Measurements from ENCODE around the gene EFNB3. TPM values are rescaled to one million over a fixed set of nuclear protein-coding genes. Genes with fewer than 3 reads are reported as not detected.

Gene EFNB3
- polyA plus RNA-seq, 1 donor from 2014 or later = 36.4 TPM

GRCh38 chr17:7756968-7757367 lies 52.0 kb downstream of the EFNB3 start:
- H2AFZ ChIP-seq (ENCODE audit: low read depth, low read length) = no peak overlapping the region
- H3K4me2 ChIP-seq (ENCODE audit: low read length) = no peak overlapping the region
- TF ChIP-seq MXI1 (conservative IDR thresholded peaks at IDR 0.05; ENCODE audit: poor library complexity, severe bottlenecking) = no peak
- no peak for TF ChIP-seq EP300 (conservative IDR thresholded peaks at IDR 0.05; ENCODE audit: poor library complexity, severe bottlenecking)
- TF ChIP-seq SMC3 (conservative IDR thresholded peaks at IDR 0.05; ENCODE audit: poor library complexity) = no peak
- TF ChIP-seq POLR2AphosphoS5 (IDR thresholded peaks at IDR 0.05) = no peak
- no peak for TF ChIP-seq RAD21 (conservative IDR thresholded peaks at IDR 0.05)
- TF ChIP-seq TAF1 (IDR thresholded peaks at IDR 0.05; ENCODE audit: low read depth) = no peak
- no peak for TF ChIP-seq REST (IDR thresholded peaks at IDR 0.05; ENCODE audit: borderline replicate concordance)
- TF ChIP-seq CTCF (IDR thresholded peaks at IDR 0.05; ENCODE audit: poor library complexity, severe bottlenecking) = no peak
- TF ChIP-seq EZH2 (IDR thresholded peaks at IDR 0.05; ENCODE audit: borderline replicate concordance, insufficient read depth, low read length, poor library complexity, severe bottlenecking) = no peak
- no peak overlapping the region for H3K4me3 ChIP-seq (ENCODE audit: low read length)
- no peaks in the 10 kb centered on the region for H3K9me3 ChIP-seq (ENCODE audit: low read length)
- no peaks in the 10 kb centered on the region for H3F3A ChIP-seq (ENCODE audit: insufficient read depth, low read length, poor library complexity, severe bottlenecking)
- no peaks in the 10 kb centered on the region for H3K36me3 ChIP-seq (ENCODE audit: insufficient read depth, low read length)
- H3K9me2 ChIP-seq (ENCODE audit: insufficient read depth, low read length) = no peaks in the 10 kb centered on the region
- H3K9ac ChIP-seq (ENCODE audit: low read length) = no peak overlapping the region
- H3K79me2 ChIP-seq (replicated peaks; ENCODE audit: insufficient read depth, low read length) = no peaks in the 10 kb centered on the region
- H3K27me3 ChIP-seq (ENCODE audit: insufficient read depth, low read depth, low read length) = no peaks in the 10 kb centered on the region
- H4K20me1 ChIP-seq (ENCODE audit: insufficient read depth) = no peaks in the 10 kb centered on the region
- no peak overlapping the region for H3K27ac ChIP-seq (ENCODE audit: low read length)

Other genes with a start within 250 kb of the EFNB3 start
- 8.0 and 9.2 TPM in 2 replicates for gene ZBTB4, start 225.6 kb upstream of the EFNB3 start, polyA plus RNA-seq
- not detected in 2 replicates for gene SLC35G6, start 223.8 kb upstream of the EFNB3 start, polyA plus RNA-seq
- gene POLR2A, start 220.8 kb upstream of the EFNB3 start, polyA plus RNA-seq = 9.1 and 22.6 TPM in 2 replicates
- gene TNFSF12, start 156.1 kb upstream of the EFNB3 start, polyA plus RNA-seq = not detected in 2 replicates
- 0.15 TPM in 1 of 2 replicates, not detected in the other for gene TNFSF13, start 146.5 kb upstream of the EFNB3 start, polyA plus RNA-seq
- 148 and 151 TPM in 2 replicates for gene SENP3, start 143.3 kb upstream of the EFNB3 start, polyA plus RNA-seq
- not detected in 2 replicates for gene CD68, start 125.6 kb upstream of the EFNB3 start, polyA plus RNA-seq
- 110 and 118 TPM in 2 replicates for gene MPDU1, start 121.3 kb upstream of the EFNB3 start, polyA plus RNA-seq
- gene SOX15, start 115.1 kb upstream of the EFNB3 start, polyA plus RNA-seq = 0.47 and 1.5 TPM in 2 replicates
- gene FXR2, start 90.3 kb upstream of the EFNB3 start, polyA plus RNA-seq = 118 and 130 TPM in 2 replicates
- 303 and 330 TPM in 2 replicates for gene SAT2, start 77.4 kb upstream of the EFNB3 start, polyA plus RNA-seq
- gene SHBG, start 75.1 kb upstream of the EFNB3 start, polyA plus RNA-seq = 0.90 and 3.2 TPM in 2 replicates
- gene ATP1B2, start 54.3 kb upstream of the EFNB3 start, polyA plus RNA-seq = 3.2 and 4.2 TPM in 2 replicates
- gene TP53, start 17.7 kb upstream of the EFNB3 start, polyA plus RNA-seq = 13.8 and 14.3 TPM in 2 replicates
- gene WRAP53, start 16.7 kb upstream of the EFNB3 start, polyA plus RNA-seq = 20.1 and 22.4 TPM in 2 replicates
- 2.0 and 2.1 TPM in 2 replicates for gene DNAH2, start 12.5 kb downstream of the EFNB3 start, polyA plus RNA-seq
- gene KDM6B, start 129.0 kb downstream of the EFNB3 start, polyA plus RNA-seq = 2.5 and 4.4 TPM in 2 replicates
- gene TMEM88, start 149.9 kb downstream of the EFNB3 start, polyA plus RNA-seq = 4.2 and 6.7 TPM in 2 replicates
- gene NAA38, start 152.4 kb downstream of the EFNB3 start, polyA plus RNA-seq = 99.5 and 110 TPM in 2 replicates
- 21.1 and 30.4 TPM in 2 replicates for gene CYB5D1, start 152.8 kb downstream of the EFNB3 start, polyA plus RNA-seq
- 115 and 159 TPM in 2 replicates for gene CHD3, start 183.6 kb downstream of the EFNB3 start, polyA plus RNA-seq
- 69.9 and 81.4 TPM in 2 replicates for gene RNF227, start 211.1 kb downstream of the EFNB3 start, polyA plus RNA-seq
- 5.6 and 7.6 TPM in 2 replicates for gene KCNAB3, start 224.7 kb downstream of the EFNB3 start, polyA plus RNA-seq
- gene TRAPPC1, start 226.7 kb downstream of the EFNB3 start, polyA plus RNA-seq = 34.0 and 38.3 TPM in 2 replicates
- gene CNTROB, start 227.0 kb downstream of the EFNB3 start, polyA plus RNA-seq = 48.7 and 52.0 TPM in 2 replicates